Measurements from ENCODE around the gene CCDC171. TPM values are rescaled to one million over a fixed set of nuclear protein-coding genes. Genes with fewer than 3 reads are reported as not detected.

CCDC171 gene
- total and polyA plus RNA-seq, 10 of the 15 experiments (the other 5 are each of a cell fraction or from before 2014, with no cell fraction given), result 1.00 to 7.2 (median 2.8) TPM

GRCh38 chr9:15642369-15642962 lies 89.6 kb downstream of the CCDC171 start (continued):
- TF ChIP-seq CEBPZ (IDR thresholded peaks at IDR 0.05; ENCODE audit: low read depth, low read length), result no peak
- TF ChIP-seq ZBTB33 (IDR thresholded peaks at IDR 0.05), result no peak

- peak; percentile 96 for ATAC-seq
- Histone ChIP-seq H3K27ac (ENCODE audit: control insufficient read depth, insufficient read depth) (no peak overlapping the region), H3K4me2 (ENCODE audit: control insufficient read depth, insufficient read depth) (no peak overlapping the region), H3K27me3 (replicated peaks in 1 of 2; ENCODE audit: control insufficient read depth in 2 of 2, insufficient read depth in 2 of 2, low read length in 1 of 2) (no peaks in the 10 kb centered on the region), H3K4me3 (no peak overlapping the region), H3K36me3 (ENCODE audit: control insufficient read depth in 2 of 2, insufficient read depth in 2 of 2, low read length in 1 of 2) (no peaks in the 10 kb centered on the region), H3K4me1 (ENCODE audit: control insufficient read depth, insufficient read depth, low read length) (peaks cover 4% of the 10 kb centered on the region), H2AFZ (ENCODE audit: control insufficient read depth, low read depth, low read length) (no peak overlapping the region), H4K20me1 (ENCODE audit: control insufficient read depth, insufficient read depth) (no peaks in the 10 kb centered on the region), H3K79me2 (ENCODE audit: control insufficient read depth, insufficient read depth, low read length) (no peaks in the 10 kb centered on the region), H3K9ac (ENCODE audit: control insufficient read depth, insufficient read depth, low read length) (no peak overlapping the region), H3K9me3 (replicated peaks; ENCODE audit: control insufficient read depth, insufficient read depth, low read length) (no peaks in the 10 kb centered on the region)
- ChIA-PET POLR2A (interaction anchor here (0.6 kb wide), 1 partner anchor 47 kb away, joined by 6 read pairs; no protein-coding TSS in a partner anchor), CTCF (no interaction called here), RAD21 (ENCODE audit: unreplicated experiment) (interaction anchor here (0.6 kb wide), 1 partner anchor 28 kb away, joined by 3 read pairs; no protein-coding TSS in a partner anchor), SMC1A (ENCODE audit: uncharacterized antibody, unreplicated experiment) (no interaction called here)
- BruUV-seq (replicated peaks), result no TSS peak
- no peak for FAIRE-seq
- in situ Hi-C loops (cut with MboI), result no loop called here
- intact Hi-C loops (cut with micrococcal nuclease; ENCODE audit: unreplicated experiment), result no loop called here
- DNase-seq (ENCODE audit: low read depth, low spot score), result no peak
- TF ChIP-seq SIX5 (IDR thresholded peaks at IDR 0.05; ENCODE audit: low read depth, low read length, severe bottlenecking) (no peak), JUNB (IDR thresholded peaks at IDR 0.05) (no peak), TAF1 (IDR thresholded peaks at IDR 0.05; ENCODE audit: borderline replicate concordance, low read depth, low read length) (no peak), POLR2AphosphoS5 (IDR thresholded peaks at IDR 0.05; ENCODE audit: low read length) (no peak), RUNX3 (IDR thresholded peaks at IDR 0.05; ENCODE audit: low read length) (no peak), WRNIP1 (IDR thresholded peaks at IDR 0.05; ENCODE audit: borderline replicate concordance, low read depth, low read length) (no peak), YY1 (IDR thresholded peaks at IDR 0.05; ENCODE audit: low read depth, low read length) (no peak), TCF12 (IDR thresholded peaks at IDR 0.05; ENCODE audit: low read depth, low read length) (no peak), EP300 (IDR thresholded peaks at IDR 0.05; ENCODE audit: borderline replicate concordance in 1 of 2, control insufficient read depth in 1 of 2, low read depth in 2 of 2, low read length in 2 of 2) (no peak), ZNF274 (IDR thresholded peaks at IDR 0.05; ENCODE audit: insufficient read depth, insufficient read length) (no peak), BACH1 (IDR thresholded peaks at IDR 0.05; ENCODE audit: borderline replicate concordance) (no peak), ATF2 (IDR thresholded peaks at IDR 0.05; ENCODE audit: low read length) (no peak), SMAD5 (IDR thresholded peaks at IDR 0.05; ENCODE audit: low read depth) (no peak), IRF4 (IDR thresholded peaks at IDR 0.05; ENCODE audit: low read depth, low read length) (no peak), PML (IDR thresholded peaks at IDR 0.05; ENCODE audit: low read length) (no peak)
Observed at GRCh38 chr9:15670246-15670645, 117.4 kb downstream of the CCDC171 start.

Data from GM12878 (cell line).